Measurements from ENCODE around the gene GDA.

DNA sequence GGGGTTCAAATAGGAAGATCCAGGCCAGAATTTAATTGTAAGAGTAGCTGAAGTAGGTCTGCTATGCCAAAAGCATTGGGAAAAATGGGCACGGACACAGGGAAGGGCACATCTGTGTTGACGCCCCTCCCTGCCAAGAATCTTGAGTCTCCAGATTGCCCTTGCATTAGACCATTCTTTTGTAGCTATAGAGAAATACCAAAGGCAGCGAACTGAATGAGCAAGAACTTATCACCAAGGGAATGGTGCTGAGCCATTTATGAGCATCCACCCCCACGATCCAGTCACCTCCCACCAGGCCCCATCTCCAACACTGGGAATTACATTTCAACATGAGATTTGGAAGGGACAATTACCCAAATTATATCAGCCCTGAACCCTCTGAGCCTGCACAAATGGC, 18.0 kb upstream of the GDA start:
- TF ChIP-seq CTCF (IDR thresholded peaks at IDR 0.05) (no peak), POLR2A (IDR thresholded peaks at IDR 0.05) (no peak)

Measured in uterus (tissue), 2 donors.